C4-2B (cell line): ENCODE results near the gene AVPI1.

Experiments used
- H3K27ac ChIP-seq: fragments of 450-650 bp; 2 replicates; pipeline ENCODE4 v1.5.1; 2017
- CTCF ChIP-seq: fragments of 450-650 bp; conservative IDR thresholded peaks from 2 replicates; pipeline ENCODE4 v1.5.1; 2017; ENCODE audit warnings: mild to moderate bottlenecking
- ZFX ChIP-seq: fragments of 450-650 bp; IDR thresholded peaks from 2 replicates; pipeline ENCODE4 v1.6.1; 2017

The AVPI1 gene, protein sequence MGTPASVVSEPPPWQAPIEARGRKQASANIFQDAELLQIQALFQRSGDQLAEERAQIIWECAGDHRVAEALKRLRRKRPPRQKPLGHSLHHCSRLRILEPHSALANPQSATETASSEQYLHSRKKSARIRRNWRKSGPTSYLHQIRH

DNA sequence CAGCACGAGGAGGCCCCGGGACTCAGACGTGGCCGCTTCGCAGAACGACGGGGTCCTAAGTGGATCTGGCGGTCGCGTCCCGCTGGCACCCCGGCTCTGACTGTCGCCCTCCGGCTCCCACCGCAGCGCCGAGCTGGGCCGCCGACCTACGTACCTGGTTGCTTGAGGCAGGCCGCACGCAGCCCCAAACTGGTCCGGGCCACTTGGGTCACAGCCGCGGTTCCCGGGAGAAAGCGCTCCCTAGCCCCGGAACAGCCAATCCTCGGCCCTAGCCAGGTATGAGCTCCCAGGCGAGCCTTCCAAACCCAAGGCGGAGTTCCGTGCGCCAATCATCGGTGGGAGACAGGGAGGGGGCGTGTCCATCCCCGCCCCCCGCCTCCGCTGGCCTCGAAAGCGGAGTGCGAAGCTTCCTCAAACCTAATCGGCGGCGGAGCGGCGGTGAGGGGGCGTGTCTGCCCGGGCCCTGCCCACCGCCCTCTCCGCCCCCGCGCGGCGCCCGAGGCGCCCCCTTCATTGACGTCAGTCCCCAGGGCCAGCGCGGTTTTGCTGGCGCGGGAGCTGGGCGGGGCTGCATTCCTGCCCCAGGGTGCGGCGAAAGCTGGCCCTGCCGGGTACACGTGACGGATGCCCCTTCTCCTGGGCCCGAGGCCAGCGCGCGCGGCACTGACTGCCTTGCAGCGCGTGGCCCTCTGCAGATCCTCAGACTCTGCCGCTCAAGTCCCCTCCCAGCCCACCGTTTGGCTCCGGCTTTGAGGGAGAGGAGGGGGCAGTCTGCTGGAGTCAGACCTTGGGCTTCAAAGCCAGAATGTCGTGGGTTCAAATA lies at the start of gene AVPI1:
Gene AVPI1 (minus strand): TSS at position 280 of the 823 bp plus-strand sequence. CDS start 7,336 bp downstream, outside the sequence.
- TF ChIP-seq CTCF, result no peak
- peak; percentile 56 for TF ChIP-seq ZFX
- peak within 1 kb of the TSS; percentile 73 for H3K27ac ChIP-seq

DNA sequence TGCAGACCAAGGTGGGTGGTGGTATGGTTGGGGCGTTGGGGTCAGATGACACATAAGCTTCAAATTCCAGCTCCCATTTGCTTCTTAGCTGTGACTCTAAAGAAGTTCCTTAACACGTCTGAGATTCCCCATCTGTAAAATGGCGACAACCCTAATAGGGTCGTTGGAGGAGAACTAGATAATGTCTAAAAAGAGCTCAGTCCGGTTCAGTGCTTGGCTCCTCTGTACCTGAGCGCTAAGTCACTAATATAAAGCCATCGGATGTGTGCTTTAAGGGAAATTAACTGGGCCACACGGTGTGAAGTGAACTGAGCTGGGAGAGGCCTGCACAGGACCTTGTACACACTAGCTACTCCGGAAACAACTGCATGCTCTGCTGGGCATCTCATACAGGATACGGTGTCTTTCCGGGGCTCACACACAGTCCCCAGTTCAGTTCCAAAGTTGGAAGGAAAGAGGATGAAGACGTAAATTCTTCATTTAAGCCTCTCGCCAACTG lies 49.4 kb upstream of the AVPI1 start:
- TF ChIP-seq ZFX (no peak), CTCF (no peak)
- H3K27ac ChIP-seq, result peak overlapping the region; percentile 83

DNA sequence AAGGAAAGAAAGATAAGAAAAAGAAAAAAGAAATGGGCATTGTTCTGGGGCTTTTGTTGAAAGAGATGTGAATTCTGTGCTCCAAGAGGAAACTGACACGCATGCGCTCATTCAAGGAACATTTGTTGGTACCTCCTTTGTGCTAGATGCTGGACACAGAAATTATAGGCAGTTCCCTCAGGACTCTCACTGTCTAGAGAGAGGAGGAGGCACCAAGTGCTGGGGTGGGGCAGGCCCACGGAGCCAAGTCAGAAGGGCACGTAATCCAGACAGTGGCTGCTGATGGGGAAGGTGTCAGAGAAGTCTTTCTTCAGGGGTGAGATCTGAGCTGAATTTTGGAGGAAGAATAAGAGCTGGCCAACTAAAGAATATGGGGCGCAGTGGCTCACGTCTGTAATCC lies 47.0 kb upstream of the AVPI1 start:
- no peak overlapping the region for H3K27ac ChIP-seq
- no peak for TF ChIP-seq CTCF

DNA sequence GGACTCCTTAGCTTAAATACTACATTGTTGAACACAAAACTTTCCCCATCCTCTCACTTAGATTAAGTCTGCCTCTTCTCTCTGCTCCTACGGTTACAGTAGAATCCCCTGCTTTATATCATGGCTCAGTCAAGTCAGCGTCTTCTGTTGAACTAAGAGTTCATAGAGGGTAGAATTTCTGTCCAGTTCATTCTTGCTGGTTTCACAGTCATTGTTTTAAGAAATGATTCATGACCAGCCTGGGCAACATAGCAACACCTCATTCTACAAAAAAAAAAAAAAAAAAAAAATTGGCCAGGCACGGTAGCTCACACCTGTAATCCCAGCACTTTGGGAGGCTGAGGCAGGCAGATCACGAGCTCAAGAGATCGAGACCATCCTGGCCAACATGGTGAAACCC lies 46.2 kb upstream of the AVPI1 start:
- H3K27ac ChIP-seq, result no peak overlapping the region
- TF ChIP-seq CTCF (no peak), ZFX (no peak)

- TF ChIP-seq ZFX (no peak), CTCF (peak; percentile 65)
- no peak overlapping the region for H3K27ac ChIP-seq
Observed at GRCh38 chr10:97732052-97732359, 45.0 kb upstream of the AVPI1 start.

GRCh38 chr10:97731346-97732051 lies 44.5 kb upstream of the AVPI1 start:
- TF ChIP-seq CTCF (peak; percentile 90), ZFX (no peak)

GRCh38 chr10:97729014-97729413 lies 42.0 kb upstream of the AVPI1 start:
- TF ChIP-seq ZFX (no peak), CTCF (no peak)
- H3K27ac ChIP-seq, result no peak overlapping the region

More at GRCh38 chr10:97731346-97732051, 44.5 kb upstream of the AVPI1 start:
- no peak overlapping the region for H3K27ac ChIP-seq
